Stimulated activated CD4-positive, alpha-beta T cell treated with anti-CD3 and anti-CD28 coated beads, Interleukin-15, amount 100 ng/mL, for 48 hours (primary cell): ENCODE measurements around the gene C6orf163.
"Not testable (repeated sequence)": the region's sequence is repeated elsewhere in the genome, so short reads cannot be mapped to it uniquely, and the experiment has no call there.

Experiments used
- DNase-seq, 2 donors: peaks; one replicate each; pipeline ENCODE4 v3.0.0-alpha.2; 2020; ENCODE audit warnings: low read depth in 2 of 2

The C6orf163 gene

DNA sequence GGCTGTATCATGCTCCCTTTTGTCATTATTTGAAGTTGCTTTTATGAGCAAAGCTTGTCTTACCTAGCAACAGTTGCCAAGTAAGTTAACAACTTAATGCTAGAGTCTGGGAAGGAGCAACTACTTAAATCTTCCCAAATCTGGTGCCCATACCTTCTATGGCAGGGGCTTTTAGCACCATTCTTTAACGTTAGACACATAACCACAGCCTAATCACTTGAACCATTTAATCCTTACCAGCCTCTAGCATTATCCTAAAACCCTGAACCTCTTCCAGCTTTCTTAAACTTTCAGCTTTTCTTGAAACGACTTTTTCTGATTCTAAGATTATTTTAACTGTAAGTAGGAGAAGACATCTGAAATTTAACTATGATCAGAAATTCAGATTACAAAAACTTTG is at the start of gene C6orf163:
Gene C6orf163, plus strand, starts transcription at position 83 of the 400 bp plus-strand sequence. Its CDS starts 287 bp downstream, at position 370.
- no peak for DNase-seq

DNA sequence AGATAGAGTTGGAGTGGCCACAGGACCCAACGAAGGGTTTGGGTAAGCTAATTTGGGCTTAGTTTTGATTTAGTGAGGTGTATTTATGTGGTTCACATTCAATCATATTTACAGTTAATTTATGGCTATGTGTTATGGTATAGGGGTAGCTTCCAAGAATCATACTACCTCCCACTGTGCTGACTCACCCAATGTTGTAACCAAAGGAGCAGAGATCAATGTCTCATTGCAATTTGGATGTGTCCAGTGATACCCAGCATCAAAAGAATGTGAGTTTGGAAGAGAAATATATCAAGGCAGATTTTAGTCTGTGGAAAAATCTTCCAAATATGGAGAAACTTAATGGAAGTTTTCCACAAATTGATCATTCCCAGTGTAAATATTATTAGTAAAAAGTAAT is 47.5 kb upstream of the C6orf163 start:
- no peak for DNase-seq

DNA sequence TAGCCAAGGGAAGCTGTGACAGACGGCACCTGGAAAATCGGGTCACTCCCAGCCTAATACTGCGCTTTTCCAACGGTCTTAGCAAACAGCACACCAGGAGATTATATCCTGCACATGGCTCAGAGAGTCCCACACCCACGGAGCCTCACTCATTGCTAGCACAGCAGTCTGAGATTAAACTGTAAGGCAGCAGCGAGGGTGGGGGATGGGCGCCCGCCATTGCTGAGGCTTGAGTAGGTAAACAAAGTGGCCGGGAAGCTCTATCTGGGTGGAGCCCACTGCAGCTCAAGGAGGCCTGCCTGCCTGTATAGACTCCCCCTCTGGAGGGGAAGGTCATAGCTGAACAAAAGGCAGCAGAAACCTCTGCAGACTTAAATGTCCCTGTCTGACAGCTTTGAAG is 43.3 kb upstream of the C6orf163 start:
- DNase-seq, result not testable (repeated sequence)

DNA sequence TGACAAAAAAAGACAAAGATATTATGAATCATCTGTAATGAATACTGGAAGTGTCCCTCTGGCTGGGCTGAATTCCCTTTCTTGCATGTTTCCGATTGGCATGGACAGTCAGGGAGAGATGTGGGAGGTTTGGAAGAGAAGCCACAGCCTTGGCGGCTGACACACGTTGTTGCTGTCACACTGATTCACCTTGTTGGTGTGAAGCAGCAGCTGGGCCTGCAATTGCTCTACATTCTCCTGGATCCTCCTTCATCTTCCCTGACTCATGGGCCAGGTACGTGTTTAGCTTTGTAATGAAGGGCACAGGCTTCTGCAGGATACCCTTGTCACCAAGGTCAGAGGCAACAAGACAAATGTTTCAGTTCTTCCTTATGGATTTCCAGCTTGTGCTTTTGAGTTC is 35.6 kb upstream of the C6orf163 start:
- no peak for DNase-seq

DNA sequence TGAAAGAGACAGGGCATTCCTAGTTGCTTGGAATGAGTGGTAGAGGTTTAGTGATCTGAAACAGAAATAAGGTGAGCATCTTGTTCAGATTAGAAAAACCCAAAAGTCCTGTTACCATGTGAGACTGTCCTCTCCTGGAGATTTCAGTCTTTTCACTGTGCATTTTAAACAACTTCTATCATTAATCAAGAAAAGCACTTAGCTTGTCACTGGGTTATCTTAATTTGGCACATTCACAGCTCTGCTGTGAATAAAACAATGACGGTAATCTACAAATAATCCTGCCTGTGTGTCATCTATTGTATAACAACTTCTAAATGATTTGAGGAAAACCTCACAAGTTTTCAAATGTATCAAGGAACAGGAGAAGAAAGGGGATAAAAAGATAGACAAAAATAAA is 31.8 kb upstream of the C6orf163 start:
- no peak for DNase-seq

DNA sequence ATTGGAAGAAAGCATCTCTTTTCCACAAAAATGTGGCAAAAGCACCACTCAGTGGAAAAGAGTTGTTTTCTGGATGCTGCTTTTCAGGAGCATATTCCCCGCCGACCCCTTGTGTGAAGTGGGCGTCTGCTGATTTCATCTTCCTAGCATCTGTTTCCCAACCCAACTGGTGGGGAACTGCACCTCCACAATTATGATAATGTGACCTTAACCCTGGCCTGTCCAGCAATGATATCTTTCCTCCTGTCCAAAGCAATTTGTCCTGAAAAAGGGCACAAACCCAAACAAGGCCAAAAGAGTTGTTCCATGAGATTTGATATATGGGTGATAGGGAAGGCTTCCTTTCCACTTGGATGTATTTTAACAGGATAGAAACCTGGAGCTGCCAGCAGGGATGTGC is 29.5 kb upstream of the C6orf163 start:
- DNase-seq, result no peak

DNA sequence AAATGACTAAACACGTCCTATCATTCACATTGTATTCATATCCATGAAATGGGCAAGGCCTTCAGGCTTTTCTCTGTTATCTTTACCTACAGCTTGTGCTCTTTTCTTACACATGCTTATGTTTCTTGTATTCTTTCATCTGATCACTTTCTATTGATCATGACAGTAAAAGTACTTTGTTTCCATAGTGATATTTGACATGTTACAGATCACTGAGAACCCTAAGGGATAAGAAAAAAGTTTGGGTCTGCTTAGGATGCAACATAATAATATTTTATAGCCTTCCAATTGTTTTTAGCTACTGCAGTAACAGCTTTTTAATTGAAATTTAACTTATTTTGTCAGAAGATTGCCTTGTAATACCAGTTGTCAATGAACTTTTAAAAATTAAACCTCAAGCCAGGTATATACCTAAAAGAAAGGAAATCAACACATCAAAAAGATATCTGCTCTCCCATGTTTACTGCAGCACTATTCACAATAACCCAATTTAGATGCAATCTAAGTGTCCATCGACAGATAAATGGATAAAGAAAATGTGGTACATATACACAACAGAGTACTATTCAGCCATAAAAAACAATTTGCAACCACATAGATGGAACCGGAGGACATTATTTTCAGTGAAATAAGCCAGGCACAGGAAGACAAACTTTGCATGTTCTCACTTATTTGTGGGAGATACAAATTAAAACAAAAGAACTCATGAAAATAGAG is 25.2 kb upstream of the C6orf163 start:
- DNase-seq, result no peak

DNA sequence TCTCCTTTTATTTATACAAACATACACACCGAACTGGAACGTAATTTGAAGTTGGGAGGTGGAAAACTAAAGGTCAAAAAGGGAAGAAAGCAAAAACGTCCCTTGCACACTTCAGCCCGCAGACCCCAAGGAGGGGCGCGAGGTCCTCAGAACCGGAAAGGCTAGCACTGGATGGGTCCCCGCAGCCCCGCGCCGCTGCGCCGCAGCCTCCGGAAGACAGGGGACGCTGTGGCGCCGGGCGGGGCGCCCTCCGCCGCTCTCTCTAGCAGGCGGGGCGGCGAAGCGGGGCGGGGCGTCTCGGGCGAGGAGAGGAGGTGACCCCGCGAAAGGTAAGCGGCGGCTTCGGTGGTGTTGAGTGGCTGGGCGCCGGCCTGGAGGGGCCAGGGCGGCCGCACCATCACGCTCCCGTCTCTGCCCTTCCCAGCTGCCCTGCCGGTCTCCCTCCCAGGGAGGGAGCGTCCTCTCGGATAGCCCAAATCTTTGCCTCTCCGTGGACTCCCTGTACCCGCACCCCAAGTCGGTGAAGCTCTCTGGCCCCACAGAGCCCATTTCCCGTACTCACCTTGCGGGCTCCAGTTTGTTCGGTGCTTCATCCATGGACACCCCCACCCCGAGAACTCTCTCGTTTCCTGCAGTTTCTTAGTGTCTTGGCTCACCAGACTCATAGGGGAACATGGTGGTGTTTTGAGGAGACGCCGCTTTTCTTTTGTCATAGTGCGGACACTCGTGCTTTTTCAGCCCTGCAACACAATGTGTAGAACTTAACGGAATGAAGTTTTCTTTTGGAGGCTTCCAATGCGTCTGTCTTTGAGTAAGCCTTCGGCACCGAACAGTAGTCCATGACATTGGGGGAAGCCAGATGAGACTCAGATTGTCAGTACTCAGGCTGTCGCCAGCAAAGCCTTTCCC is 22.1 kb upstream of the C6orf163 start, which contains the start of gene SMIM8:
Gene SMIM8, plus strand, starts transcription at position 285 of the 909 bp plus-strand sequence. CDS start 14,444 bp downstream, outside the sequence.
- DNase-seq, result peak; percentile 78 to 85

DNA sequence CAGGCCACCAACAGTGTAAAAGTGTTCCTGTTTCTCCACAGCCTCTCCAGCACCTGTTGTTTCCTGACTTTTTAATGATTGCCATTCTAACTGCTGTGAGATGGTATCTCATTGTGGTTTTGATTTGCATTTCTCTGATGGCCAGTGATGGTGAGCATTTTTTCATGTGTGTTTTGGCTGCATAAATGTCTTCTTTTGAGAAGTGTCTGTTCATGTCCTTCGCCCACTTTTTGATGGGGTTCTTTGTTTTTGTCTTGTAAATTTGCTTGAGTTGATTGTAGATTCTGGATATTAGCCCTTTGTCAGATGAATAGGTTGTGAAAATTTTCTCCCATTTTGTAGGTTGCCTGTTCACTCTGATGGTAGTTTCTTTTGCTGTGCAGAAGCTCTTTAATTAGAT is 20.7 kb upstream of the C6orf163 start:
- not testable (repeated sequence) for DNase-seq

DNA sequence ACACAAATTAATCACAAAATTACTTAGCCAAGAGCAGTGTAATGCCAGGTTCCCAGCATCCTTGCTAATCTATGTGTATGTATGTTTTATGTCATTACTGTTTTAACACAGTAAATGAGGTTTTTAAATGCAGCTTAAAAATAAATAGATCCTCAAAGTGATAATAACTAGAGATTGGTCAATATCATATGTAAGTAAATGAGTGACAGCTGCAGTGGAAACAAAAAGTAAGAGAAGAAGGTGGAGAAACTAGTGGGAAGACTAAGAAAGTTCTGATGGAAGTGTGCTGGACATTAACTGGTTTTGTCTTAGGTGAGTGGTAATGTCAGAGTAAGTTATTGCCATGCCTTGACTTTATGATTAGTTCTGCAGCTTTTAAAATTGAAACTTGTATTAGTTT is 13.7 kb upstream of the C6orf163 start:
- DNase-seq, result no peak

DNA sequence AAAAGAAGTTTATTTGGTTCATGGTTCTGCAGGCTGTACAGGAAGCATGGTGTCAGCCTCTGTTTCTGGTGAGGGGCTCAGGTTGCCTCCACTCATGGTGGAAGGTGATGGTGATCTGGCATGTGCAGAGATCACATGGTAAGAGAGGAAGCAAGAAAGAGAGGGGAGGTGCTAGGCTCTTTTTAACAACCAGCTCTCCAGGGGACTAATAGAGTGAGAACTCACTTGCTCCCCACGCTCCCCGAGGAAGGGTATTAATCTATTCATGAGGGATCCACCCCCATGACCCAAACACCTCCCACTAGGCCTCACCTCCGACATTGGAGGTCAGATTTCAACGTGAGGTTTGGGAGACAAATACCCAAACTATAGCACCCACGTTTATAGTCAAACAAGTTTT is 11.6 kb upstream of the C6orf163 start:
- DNase-seq, result no peak

DNA sequence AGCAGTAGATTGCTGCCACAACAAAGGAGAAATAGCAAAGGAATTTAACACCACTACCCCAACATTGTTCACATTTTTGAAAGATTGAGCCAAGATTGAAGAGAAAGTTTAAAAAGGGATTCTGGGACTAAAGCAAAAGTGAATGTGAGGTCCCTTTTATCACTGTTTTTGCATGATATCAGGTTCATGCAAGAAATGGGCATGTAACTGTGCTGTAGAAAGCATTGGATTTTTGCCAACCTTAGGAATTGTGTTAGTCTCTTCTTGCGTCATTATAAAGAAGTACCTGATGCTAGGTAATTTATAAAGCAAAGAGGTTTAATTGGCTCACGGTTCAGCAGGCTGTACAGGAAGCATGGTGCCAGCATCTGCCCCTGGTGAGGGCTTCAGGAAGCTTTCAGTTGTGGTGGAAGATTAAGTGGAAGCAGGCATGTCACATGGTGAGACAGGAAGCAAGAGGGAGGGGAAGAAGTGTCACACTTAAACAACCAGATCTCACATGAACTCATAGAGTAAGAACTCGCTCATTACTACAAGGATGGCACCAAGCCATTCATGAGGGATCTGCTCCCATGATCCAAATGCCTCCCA is 10.9 kb upstream of the C6orf163 start:
- no peak for DNase-seq

DNA sequence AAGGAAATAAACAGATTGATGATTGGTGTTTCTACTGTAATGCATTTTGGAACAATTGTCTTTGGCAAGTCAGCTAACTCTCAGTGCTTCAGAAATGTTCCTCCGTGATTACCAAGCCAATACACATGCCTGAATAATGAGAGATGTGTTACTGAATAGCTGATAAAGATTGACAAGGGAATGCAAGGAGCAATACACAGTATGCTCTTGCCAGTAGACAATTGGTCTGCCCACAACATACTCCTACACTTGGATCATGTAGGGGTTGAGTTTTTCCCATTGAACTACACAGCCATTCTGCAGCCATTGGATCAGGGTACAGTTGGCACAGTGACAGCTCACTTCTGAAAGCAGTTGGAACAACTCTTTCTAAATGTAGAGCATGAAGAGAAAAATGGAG is 9.9 kb upstream of the C6orf163 start:
- DNase-seq, result no peak

DNA sequence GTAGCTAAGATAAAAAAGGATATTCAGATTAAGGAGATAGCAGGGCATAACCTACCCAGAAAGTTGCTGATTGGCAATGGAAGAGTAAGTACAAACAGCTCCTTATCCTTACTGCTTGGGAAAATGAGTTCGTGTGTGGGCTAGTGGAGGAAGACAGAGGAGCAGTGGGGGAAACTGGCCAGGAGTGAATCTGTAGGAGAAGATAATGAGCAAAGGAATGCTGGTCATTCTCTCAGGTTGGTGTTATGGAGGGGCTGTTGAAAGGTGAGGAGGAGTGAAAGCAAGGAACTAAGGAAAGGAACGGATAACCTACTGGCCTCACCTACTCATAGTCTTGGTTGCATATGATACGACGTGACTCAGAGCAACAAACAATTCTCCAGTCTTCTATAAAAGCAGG is 8.2 kb upstream of the C6orf163 start:
- DNase-seq, result no peak

DNA sequence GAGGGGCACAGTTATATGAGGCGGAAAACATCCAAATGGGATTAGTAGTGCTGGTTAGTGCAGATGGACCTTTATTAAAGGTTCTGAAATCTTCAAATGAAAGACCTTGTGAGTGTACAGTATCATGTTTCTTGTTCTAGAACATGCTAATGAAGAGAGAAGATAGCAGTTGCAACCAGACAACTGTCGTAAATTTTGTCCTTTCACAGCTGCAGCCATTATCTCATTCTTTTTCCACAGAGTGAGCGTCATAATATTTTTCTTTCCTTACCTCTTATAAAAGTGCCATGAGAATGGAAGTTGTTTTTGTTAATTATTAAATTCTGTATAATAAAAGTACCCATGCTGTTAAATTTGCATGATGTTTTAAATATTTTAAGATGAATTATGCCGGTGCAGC is 4.4 kb upstream of the C6orf163 start:
- no peak for DNase-seq

DNA sequence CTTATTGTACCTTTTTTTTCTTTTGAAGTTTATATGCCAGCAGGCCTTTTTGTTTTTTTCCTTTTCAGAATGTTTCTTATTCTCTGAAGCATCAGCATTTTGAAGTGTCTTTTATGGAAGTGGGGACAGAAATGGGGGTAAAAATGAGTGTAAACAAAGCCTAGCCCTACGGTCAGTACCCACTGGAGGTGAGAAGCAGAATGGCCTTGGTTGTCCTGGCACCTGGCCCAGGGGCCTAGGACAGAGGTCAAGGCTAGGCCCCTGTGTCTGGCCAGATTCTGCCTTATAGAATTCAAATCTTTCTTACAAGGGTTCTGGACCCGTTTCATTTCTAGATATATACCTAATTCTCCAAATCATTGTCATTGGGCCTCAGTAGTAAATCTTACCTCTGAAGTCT is 3.5 kb upstream of the C6orf163 start:
- DNase-seq, result no peak

DNA sequence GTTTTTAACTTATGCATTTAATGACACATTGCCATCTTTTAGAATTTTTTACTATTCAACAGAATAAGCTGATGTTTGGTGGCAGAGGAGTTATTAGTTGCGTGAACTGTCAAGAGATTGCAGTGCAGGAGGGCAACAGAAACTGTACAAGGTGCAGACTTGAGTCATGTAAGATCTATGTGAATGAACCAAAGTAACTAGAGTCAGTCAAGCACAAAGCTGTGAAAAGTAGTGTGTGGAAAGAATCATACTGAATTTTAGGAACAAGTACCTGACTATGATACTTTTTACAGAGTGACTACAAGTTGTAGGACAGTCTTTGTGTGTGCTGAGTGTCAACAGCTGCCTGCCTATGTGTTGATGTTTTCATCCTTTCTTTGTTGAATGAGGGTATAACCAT is 2.7 kb upstream of the C6orf163 start:
- no peak for DNase-seq

DNA sequence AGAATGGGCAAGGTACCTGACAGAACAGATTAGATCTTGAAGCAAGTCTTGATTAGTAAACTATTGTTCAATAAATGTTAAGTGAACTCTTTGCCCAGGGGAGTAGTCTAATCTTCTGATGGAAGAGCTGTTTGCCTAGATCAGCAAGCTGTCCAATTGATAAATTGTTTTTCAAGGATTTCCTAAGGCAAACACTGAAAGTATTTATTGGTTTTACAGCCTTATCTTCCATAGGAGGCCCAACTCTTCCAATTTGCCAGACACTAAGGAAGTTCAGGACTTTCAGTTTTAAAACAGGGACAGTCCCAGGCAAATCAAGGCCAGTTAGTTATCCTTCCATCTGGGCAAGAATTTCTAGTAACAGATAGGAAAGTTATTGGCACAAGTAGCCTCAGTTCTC is 1.8 kb upstream of the C6orf163 start:
- no peak for DNase-seq

DNA sequence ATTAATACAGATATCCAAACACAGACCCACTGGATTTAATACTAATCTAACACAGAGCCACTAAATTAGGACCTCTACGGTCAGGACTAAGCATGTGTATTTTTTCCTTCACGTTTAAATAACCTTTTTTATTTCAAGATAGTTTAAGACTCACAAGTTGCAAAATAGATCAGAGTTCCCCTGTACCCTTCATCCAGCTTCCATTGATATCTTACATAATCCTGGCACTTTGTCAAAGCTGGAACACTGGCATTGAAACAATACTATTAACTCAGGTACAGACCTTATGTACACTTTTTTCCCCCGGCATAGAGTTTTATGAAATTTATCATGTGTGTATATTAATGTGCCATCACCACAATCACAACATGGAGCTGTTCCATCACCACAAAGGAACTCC is 2.1 kb downstream of the C6orf163 start:
- DNase-seq, result no peak

DNA sequence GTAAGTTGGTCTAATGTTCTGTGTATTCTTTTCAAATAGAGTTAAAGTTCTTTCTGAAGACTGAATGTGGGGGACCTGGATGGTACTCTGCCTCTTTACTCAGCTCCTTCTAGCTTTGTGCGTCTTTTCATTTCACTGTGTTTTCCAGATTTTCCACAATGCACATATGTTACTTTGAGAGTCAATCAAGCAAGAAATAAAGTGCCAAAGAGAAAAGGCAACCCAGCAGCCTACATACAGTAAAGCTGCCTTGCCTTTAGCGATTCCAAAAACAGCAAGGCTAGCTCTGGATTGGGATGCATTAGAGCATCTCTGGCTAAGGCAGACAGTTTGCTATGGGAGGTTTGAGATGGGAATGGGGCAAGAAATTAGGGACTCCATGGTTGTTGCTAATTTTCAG is 5.3 kb downstream of the C6orf163 start:
- no peak for DNase-seq

DNA sequence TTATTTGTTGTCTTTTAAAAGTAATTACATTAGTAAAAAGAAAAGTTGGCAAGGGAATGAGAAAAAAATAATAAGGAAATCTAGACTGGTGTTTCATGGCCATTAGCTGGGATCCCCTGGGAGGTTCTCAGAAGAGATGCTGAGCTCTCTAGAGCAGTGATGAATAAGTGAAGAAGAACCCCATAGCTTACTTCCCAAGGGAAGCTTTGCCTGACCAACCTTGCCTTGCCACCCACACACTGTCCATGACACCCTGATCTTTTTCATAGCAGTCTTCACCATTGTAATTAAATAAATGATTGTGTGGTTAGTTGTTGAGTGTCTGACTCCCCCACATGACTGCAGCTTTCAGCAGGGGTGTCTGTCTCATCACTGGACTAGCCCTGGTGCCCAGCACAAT is 5.9 kb downstream of the C6orf163 start:
- DNase-seq, result no peak

DNA sequence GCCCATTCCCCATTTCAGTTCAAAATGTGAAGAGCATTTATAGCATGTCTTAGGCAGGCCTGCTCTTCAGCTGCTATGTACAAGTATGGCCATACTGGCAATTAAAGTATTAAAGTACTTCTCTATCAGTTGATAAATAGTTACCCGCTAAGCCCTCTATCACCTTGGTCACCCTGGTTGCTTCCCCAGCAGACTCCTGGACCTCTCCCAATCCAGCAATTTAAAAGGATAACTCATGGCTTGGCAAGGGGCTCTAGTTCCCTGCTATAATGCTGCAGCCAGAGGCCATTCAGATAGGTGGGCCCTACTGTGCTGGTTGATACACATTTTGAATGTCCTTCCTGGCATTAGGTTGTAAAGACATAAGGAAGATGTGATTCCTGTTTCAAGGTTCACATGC is 7.0 kb downstream of the C6orf163 start:
- DNase-seq, result no peak

DNA sequence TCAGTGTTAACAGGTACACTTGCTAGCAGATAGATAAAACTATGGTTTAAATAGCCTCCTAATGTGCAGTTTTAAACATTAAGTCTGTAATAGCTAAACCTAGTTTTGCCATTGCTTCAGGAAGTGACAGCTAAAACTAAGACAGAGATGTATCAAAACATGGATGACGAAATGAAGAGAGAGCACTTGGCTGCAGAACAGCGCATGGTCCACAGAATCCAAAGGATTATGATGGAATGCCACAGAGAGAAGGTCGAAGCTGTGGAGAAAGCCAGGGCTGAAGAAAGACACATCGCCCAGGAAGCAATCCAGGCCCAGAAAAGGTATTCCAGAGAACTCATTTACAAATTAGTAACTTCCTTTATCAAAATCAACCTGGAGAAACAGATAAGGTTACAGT is 11.6 kb downstream of the C6orf163 start:
- no peak for DNase-seq
